Measurements from ENCODE around the gene GJA4.

- TF ChIP-seq, protein P1, sequence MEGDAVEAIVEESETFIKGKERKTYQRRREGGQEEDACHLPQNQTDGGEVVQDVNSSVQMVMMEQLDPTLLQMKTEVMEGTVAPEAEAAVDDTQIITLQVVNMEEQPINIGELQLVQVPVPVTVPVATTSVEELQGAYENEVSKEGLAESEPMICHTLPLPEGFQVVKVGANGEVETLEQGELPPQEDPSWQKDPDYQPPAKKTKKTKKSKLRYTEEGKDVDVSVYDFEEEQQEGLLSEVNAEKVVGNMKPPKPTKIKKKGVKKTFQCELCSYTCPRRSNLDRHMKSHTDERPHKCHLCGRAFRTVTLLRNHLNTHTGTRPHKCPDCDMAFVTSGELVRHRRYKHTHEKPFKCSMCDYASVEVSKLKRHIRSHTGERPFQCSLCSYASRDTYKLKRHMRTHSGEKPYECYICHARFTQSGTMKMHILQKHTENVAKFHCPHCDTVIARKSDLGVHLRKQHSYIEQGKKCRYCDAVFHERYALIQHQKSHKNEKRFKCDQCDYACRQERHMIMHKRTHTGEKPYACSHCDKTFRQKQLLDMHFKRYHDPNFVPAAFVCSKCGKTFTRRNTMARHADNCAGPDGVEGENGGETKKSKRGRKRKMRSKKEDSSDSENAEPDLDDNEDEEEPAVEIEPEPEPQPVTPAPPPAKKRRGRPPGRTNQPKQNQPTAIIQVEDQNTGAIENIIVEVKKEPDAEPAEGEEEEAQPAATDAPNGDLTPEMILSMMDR (IDR thresholded peaks at IDR 0.05 in 4 of 5, conservative IDR thresholded peaks at IDR 0.05 in 1 of 5), result no peak
- no peak for TF ChIP-seq POLR2A (IDR thresholded peaks at IDR 0.05)
Observed at GRCh38 chr1:34784751-34785221, 8.0 kb upstream of the GJA4 start.

Data from gastrocnemius medialis (tissue), 4 donors.